K562 (cell line): ENCODE data around the gene EIF3I. TPM values are rescaled to one million over a fixed set of nuclear protein-coding genes. Genes with fewer than 3 reads are reported as not detected.
A peak's percentile ranks its signal among the peaks of the same experiment; 100 is the strongest.

Experiments
- BCOR ChIP-seq: fragments of 450-650 bp; IDR thresholded peaks from 2 replicates; pipeline ENCODE4 v1.6.1; 2016
- IRF1 ChIP-seq: sonication (generic); formaldehyde crosslinking; IDR thresholded peaks from 2 replicates; pipeline ENCODE4 v1.8.0; 2022; ENCODE audit warnings: missing genetic modification reagents, mild to moderate bottlenecking, borderline replicate concordance
- KDM4B ChIP-seq, 2 experiments: fragments of 450-650 bp in 1 of 2; sonication (generic) in 1 of 2; IDR thresholded peaks; 2 replicates each; pipeline ENCODE4 v1.6.1; 2016 to 2017; ENCODE audit warnings: borderline replicate concordance in 2 of 2, antibody characterized with exemption in 1 of 2, low read depth in 1 of 2, mild to moderate bottlenecking in 1 of 2
- PHF21A ChIP-seq: fragments of 450-650 bp; IDR thresholded peaks from 2 replicates; pipeline ENCODE4 v1.6.1; 2017; ENCODE audit warnings: low read depth, borderline replicate concordance
- RBBP5 ChIP-seq: fragments of 200-600 bp; sonication (generic); IDR thresholded peaks from 2 replicates; pipeline ENCODE4 v1.6.1; 2012; ENCODE audit warnings: borderline replicate concordance, mild to moderate bottlenecking, low read length, control low read depth, inconsistent platforms; ENCODE audit not compliant: insufficient read depth, poor library complexity, severe bottlenecking
- RNF219 ChIP-seq: fragments of 250-450 bp; sonication (Bioruptor Pico); IDR thresholded peaks from 2 replicates; pipeline ENCODE4 v1.5.0; 2022; ENCODE audit warnings: mild to moderate bottlenecking
- VEZF1 ChIP-seq: fragments of 200-800 bp; sonication (Bioruptor generic); IDR thresholded peaks from 2 replicates; pipeline ENCODE4 v1.6.1; 2017; ENCODE audit warnings: missing genetic modification characterization, missing compliant biosample characterization
- ZBTB1 ChIP-seq: sonication (generic); formaldehyde crosslinking; IDR thresholded peaks from 2 replicates; pipeline ENCODE4 v1.8.1; 2023; ENCODE audit warnings: missing genetic modification reagents, low read depth, mild to moderate bottlenecking, borderline replicate concordance
- ZEB2 ChIP-seq: fragments of 450-650 bp; IDR thresholded peaks from 2 replicates; pipeline ENCODE4 v1.6.1; 2016
- ZNF280A ChIP-seq: fragments of 450-650 bp; IDR thresholded peaks from 2 replicates; pipeline ENCODE4 v1.6.1; 2018; ENCODE audit warnings: mild to moderate bottlenecking, low read depth; ENCODE audit not compliant: partially characterized antibody
- ZNF518B ChIP-seq: fragments of 250-450 bp; sonication (Bioruptor Pico); IDR thresholded peaks from 2 replicates; pipeline ENCODE4 v1.5.0; 2021; ENCODE audit warnings: mild to moderate bottlenecking, moderate library complexity
- ZNF655 ChIP-seq: fragments of 250-450 bp; sonication (Bioruptor Pico); IDR thresholded peaks from 2 replicates; pipeline ENCODE4 v1.5.0; 2021
- ZNF77 ChIP-seq: fragments of 250-450 bp; sonication (Bioruptor Pico); IDR thresholded peaks from 2 replicates; pipeline ENCODE4 v1.5.0; 2020
- ZNF785 ChIP-seq: fragments of 250-450 bp; sonication (Bioruptor Pico); IDR thresholded peaks from 2 replicates; pipeline ENCODE4 v1.4.0; 2020; ENCODE audit warnings: mild to moderate bottlenecking
- polyA plus RNA-seq, 8 experiments: library from polyadenylated mRNA; depleted of rRNA in 4 of 8; stranded (reverse) in 5 of 8; unstranded in 3 of 8; fragments of >200 nt; fragmentation: Nextera tagmentation in 2 of 8; fragmentation: Illumina TruSeq in 1 of 8; extraction: Ambion mirVana in 2 of 8; extraction: Trizol in 1 of 8; gene quantifications; 2 replicates each; pipeline versions ENCODE4 v1.2.1 to v1.2.3, GENCODE V29; 2011 to 2014; ENCODE audit warnings: inconsistent platforms in 1 of 8, missing spikeins in 1 of 8
- total RNA-seq, 7 experiments: library from RNA; depleted of rRNA in 6 of 7; stranded (reverse); fragments of >200 nt in 6 of 7; fragmentation: Illumina TruSeq in 2 of 7; extraction: Trizol in 2 of 7; gene quantifications; 2 replicates each; pipeline versions ENCODE4 v1.2.1 to v1.2.3, GENCODE V29; 2011 to 2021; ENCODE audit warnings: low replicate concordance in 1 of 7

Gene EIF3I
- total and polyA plus RNA-seq, 9 of the 15 experiments (the other 6 are each of a cell fraction or from before 2014, with no cell fraction given) = 414 to 1,526 (median 635) TPM

GRCh38 chr1:32179443-32180185, 42.6 kb upstream of the EIF3I start, which contains the start of gene TXLNA (continued):
- no peak for TF ChIP-seq IRF1 (CRISPR knock-in tag)
- peak; percentile 84 for TF ChIP-seq RBBP5
- TF ChIP-seq RNF219 = 0 out of 2 replicates have a peak, but pooled peaks have one; percentile 12
- TF ChIP-seq KDM4B (IDR thresholded peaks at IDR 0.05; ENCODE audit: borderline replicate concordance in 2 of 2, low read depth in 1 of 2) = peak in 1 of 2 experiments; percentile 44; a peak in 1 of 4 replicates
- no peak for TF ChIP-seq BCOR
- no peak for TF ChIP-seq ZNF518B (CRISPR knock-in tag)
- no peak for TF ChIP-seq ZEB2
- TF ChIP-seq ZNF785 (CRISPR knock-in tag) = no peak
- peak; percentile 95 for TF ChIP-seq VEZF1 (CRISPR knock-in tag)
- TF ChIP-seq PHF21A = no peak
- no peak; the same call in 1 of the 2 replicates for TF ChIP-seq ZNF77 (CRISPR knock-in tag)
- TF ChIP-seq ZNF655 = no peak
- TF ChIP-seq ZBTB1 (CRISPR knock-in tag) = peak; percentile 10; the same call in 1 of the 2 replicates
- TF ChIP-seq ZNF280A = no peak
